NOMO-1 (cell line): Measurements from ENCODE around the gene ATG5.

Experiments
- DNase-seq, 2 experiments: peaks; one replicate each; lab custom pipeline; 2025; ENCODE audit not compliant: unreplicated experiment in 2 of 2; lab: John Stamatoyannopoulos, UW

ATG5 gene

GRCh38 chr6:106325336-106326178, at the start of gene ATG5:
ATG5 (minus strand) TSS chr6:106325760; CDS start chr6:106316208, 9,552 bp downstream.
- peak; percentile 97 for DNase-seq

DNA sequence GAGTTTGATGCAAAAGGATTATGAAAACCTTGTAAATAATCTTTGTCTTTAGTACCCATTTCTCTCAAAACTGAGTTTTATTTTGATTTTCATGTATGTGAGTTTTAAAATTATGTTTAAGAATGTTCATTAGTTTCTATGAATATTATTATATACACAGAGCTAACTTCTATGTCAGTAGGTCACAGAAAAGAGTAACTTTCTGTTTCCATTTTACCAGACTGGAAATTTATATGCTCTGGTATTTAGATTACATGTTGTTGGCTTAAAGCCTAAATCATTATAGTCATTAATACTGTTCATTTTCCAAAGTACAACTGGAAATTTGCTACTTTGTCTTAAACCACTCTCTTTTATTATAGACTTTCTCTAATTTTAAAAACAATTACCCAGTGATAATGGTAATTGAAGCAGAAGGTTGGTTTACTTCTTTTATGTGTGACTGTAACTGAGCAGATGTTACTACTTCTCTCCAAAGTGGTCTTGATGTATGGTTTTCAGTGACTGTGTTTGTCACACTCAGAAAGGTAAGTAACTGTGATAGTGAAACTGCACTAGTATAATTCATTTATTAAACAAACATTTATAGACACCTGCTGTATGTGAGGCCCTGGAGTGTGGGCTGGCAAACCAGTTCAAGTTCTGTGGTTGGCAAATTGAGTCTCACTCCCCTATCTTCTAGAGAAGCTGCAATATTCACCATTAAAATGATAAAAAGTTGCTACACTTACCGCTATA, 48.1 kb upstream of the ATG5 start:
- no peak for DNase-seq

DNA sequence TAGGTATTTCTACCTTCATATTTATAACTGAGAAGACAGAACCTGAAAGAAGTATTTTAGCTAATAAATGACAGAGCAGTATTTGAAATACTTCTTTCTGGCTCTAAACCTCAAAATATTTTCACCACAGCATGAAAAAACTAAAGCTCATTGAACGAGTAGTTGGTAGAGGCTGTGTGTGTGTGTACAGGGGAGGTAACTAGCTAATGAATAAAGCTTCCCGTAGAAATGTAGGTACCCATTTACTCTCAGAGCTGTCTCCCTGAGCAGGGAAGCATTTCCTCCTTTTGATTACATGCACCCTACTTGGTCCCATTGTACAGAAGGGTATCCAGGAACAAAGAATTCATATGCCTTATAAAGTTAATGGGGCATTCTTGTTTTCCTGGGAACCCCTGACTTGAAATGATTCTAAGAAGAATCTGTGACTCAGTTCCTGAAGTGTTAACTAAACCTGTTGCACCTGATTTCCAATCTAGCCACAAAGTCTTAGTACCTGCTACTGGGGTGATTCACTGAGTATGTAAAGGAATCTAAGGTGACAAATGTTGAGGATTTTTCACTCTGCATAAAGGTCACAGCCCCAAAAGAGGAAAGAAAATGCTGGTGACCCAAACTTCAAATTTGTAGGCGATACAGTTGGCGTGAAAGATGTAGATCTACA, 47.4 kb upstream of the ATG5 start:
- no peak for DNase-seq

DNA sequence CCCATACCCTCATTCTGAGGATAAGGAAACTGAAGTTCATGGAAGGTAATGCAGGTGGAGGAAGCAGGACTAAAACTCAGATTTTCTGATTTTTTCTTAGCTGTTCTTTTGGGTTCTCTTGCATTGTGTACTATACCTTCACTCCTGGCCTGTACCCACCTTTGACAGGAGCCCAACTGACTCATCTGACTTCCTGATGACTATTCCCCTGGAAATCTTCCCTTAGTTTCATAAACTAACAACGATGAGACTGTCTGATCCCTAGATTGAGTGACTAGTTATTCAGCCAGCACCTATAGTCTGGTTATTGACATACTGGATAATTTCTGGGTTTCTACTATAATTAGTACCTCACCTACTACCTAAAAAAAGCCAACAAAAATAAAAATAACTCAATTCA, 45.1 kb upstream of the ATG5 start:
- DNase-seq: no peak

DNA sequence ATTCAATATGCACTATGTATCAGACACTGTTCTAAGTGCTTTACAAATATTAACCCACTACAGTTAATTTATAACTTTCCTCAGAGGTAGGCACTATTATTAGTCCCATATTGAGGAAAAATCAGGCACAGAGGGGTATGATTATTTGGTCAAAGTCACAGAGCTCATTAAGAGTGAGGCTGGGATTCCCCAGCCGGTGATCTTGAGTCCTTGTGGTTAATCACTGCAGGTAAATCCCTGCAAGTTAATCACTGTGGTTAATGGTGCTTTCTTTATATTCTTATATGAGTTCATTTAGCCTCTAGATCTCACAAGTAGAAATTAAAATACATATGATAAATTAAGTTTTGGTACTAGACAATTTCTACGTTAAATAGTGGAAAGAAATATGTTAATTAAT, 44.2 kb upstream of the ATG5 start:
- DNase-seq: no peak

- DNase-seq: no peak
Observed at GRCh38 chr6:106363401-106364138, 38.0 kb upstream of the ATG5 start.

- peak in 1 of 2 experiments; percentile 32 for DNase-seq
Observed at GRCh38 chr6:106360989-106361430, 35.5 kb upstream of the ATG5 start.

DNA sequence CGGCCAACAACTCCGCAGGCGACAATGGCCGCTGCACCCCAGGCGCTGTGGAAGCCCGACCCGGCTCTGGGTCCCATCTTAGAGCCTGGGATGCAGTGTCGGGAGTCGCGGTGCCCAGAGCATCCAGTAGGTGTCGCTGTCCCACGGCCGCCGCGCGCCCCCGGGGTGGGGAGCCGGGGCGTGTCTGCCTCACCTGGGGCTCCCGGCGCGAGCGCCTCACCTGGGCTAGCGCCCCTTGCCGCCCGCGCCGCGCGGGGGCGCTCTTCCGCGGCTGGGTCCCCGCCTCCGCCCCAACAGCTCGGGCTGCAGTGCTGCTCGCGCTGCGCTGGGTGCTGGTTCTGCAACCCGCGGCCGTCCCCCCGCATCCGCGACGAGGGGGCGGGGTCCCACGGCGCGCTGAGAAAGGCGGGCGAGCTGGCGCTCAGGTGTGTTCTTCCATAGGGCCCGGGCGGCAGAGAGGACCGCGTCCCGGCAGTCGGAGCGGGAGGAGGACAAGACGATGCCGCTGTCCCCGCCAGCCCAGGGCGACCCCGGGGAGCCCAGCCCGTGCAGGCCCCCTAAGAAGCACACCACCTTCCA, 34.9 kb upstream of the ATG5 start, which contains the start of gene CRYBG1:
TSS of gene CRYBG1 (plus strand) at position 308 of the 579 bp plus-strand sequence. CDS start at position 500, 192 bp downstream.
- DNase-seq: peak; percentile 6 to 41

DNA sequence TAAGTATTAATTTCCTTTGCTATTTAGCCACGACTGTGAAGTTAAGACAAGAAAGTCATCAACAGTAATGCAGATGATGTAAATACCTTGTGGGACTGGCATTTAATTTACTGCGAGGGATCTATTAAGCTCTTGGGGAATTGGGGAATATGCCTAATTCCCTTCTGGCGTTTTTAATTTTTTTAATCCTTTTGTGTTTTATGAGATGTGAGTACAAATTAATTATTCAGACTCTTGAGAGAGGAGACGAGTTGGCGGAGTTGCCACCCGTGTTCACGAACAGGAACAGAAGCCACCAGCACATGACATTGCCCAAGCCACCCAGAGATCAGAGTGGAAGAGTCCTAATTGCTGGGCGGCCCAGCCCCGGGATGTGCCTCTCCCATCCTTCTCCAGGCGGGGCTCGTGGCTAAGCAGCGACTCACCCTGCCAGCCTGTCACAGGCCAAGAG, 34.4 kb upstream of the ATG5 start:
- no peak for DNase-seq

DNA sequence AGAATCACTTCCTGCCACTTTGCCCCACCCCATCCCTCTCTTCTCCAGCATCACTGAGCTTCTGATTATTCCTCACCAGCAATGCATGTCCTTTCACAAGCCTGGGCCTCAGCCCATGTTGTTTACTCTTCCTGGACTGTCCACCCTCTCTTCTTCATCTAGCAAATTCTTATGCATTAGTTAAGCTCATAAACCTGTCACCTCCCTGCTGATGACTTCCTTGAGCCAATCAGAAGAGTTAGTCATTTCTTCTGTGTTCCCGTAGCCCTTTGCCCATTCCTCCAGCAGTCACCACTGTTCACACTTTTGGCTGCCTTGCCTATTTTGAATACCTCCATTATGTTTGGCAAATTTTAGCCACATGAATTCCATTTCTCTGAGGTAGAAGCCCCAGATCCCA, 30.8 kb upstream of the ATG5 start:
- no peak for DNase-seq

DNA sequence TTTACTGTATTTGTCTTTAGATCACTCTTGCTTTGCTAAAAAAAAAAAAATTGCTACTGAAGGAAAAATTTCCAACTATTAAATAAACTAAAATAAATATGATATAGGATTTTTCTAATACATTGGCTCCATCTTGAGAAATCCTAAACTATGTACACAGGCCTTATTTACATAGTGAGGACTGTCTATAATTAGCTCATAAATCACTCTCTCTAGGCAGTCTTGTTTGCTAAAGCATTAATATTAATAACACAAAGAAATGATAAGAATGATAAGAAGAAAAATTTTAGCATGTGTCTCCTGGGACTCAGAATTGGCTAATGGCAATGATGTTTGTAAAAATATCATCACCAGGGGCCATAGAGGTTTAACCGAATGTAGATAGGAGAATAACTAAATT, 21.7 kb upstream of the ATG5 start:
- no peak for DNase-seq

DNA sequence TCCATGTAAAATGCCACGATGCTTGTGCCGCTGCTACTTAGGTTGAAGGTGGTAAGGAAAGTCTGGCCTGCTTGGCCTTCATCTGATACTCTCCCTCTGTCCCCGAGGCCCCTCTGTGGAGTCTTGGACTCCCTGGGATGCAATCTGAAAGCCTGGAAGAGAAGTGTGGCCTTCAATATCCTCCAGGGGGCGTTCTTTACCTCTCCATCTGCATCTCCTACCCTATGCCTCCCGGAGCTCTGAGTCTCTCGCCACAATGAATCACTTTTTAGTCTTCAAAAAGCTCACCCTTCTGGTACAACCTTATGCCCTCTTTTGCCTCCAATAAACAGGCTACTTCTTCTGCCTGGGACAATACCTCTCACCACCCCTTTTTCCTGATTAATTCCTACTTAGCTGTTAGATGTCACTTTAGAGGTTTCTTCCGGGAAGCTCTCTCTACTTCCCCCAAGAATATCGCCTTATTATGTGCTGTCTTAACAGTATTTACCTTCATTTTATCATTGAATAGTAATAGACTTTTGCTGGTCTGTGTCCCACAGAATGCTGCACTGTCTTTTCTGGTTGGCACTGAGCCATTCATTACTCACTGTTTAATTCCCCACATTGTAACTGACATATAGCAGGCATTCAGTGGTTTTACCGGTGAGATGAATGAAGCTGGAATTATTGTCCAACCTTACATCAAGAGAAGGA, 13.9 kb upstream of the ATG5 start:
- peak; percentile 22 to 85 for DNase-seq

DNA sequence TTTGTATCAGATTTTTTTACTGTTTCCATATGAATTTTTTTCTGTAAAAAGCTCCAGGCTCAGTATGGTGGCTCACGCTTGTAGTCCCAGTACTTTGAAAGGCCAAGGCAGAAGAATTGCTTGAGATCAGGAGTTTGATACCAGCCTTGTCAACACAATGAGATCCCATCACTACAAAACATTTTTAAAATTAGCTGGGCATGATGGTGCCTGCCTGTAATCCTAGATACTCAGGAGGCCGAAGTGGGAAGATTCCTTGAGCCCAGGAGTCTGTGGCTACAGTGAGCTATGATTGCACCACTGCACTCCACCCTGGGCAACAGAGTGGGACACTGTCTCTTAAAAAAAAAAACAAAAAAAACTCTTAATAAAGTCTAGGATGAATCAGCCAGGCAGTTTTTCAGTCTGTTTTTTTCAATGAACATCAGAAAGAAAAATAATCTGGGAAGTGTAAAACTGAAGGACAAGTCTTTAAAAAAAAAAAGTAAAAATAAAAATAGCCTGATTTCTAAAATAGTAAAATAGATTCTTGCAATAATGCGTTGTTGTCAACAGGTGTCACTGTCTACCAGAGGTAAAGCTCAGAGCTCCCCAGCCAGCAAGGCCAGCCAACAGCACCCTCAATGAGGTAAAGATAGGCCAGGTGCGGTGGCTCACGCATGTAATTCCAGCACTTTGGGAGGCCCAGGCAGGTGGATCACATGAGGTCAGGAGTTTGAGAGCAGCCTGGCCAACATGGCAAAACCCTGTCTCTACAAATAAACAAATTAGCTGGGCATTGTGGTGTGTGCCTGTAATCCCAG, 9.3 kb upstream of the ATG5 start:
- peak in 1 of 2 experiments; percentile 36 for DNase-seq

DNA sequence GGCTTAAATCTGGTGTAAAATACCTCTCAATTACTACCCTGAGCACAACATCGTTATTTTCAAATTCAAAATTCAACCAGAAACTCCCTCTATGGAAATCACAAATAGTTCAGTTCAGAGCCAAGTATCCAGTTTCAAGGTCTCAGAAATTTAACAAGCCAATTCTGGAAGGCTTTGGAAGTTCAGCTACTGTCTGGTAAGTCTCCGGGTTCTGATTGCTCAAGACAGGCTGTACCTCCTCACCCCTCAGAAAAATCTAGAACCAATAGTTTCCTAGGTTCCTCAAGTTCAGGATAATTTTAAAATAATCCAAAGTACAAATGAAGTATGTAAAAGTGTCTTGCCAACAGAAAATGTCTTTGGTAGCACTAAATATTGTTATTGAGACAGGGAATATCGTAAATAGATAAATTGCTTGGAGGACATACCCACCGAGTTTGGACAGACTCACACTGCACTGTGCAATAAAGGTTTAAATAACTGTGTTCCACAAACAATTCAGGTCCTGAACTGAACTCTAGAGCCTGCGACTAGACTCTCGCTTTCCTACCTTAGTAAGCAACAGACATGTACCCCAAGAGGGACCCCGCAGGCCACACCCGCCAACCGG, 729 bp downstream of the ATG5 start:
- peak in 1 of 2 experiments; percentile 59 for DNase-seq

DNA sequence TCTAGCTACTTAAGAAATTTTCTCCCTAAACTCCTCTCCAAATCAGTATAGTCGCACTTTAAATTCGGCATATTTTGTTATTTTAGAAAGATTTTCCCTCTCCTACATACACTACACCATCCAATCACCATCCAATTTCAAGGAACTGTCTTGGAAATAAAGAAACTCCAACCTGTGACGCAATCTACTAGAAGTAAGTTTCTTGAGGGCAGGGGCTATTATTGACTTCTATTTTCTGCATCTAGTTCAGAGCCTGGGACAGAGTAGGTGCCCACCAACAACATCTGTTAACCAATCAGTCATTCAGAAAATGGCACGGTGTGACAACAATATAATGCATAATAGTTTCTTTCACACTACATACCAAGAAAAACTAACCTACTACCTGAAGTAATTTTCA, 3.6 kb downstream of the ATG5 start:
- DNase-seq: no peak

GRCh38 chr6:106318851-106319250, 6.7 kb downstream of the ATG5 start:
- peak in 1 of 2 experiments; percentile 10 for DNase-seq

GRCh38 chr6:106318061-106318460, 7.5 kb downstream of the ATG5 start:
- no peak for DNase-seq

DNA sequence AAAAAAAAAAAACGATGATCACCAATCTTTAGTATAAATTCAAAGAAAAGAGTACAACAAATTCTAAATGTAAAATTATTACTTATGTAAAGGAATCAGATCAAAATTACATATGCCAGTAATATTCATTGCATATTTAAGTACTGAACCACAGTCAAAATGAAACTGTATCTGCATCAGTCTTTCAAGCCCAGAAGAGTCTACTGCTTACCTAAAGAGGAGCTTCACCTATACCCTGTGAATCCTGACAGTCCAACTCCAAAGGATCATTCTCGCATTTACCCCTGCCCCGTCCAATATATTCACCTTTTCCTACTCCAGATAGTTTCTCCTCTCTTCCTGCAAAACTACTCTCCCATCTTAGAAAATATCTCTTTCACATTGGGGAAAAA, 9.2 kb downstream of the ATG5 start:
- DNase-seq: no peak
